WTC11 (cell line): ENCODE data around the gene FDXR. TPM values are rescaled to one million over a fixed set of nuclear protein-coding genes. Genes with fewer than 3 reads are reported as not detected.

Source experiments
- ATAC-seq: fragments of 200-7000 bp; cut with Tn5 transposase; 2 replicates; pipeline ENCODE4 v1.10.0; 2021; ENCODE audit warnings: mild to moderate bottlenecking, moderate library complexity
- CTCF ChIA-PET: fragments of 300-600 bp; sonication (Branson Sonifier 250); formaldehyde crosslinking; loops from one replicate; lab custom pipeline; 2021; ENCODE audit warnings: antibody characterized with exemption; lab: Charles Lee
- POLR2A ChIA-PET: fragments of 350-600 bp; sonication (Branson Sonifier 250); formaldehyde crosslinking; loops from one replicate; lab custom pipeline; 2021; ENCODE audit warnings: antibody characterized with exemption; lab: Charles Lee
- DNase-seq: peaks from one replicate; pipeline ENCODE4 v3.0.0; 2021; ENCODE audit warnings: low spot score
- H3K27ac Mint-ChIP-seq: 2 replicates; pipeline ENCODE4 v1.8.0; 2021; ENCODE audit warnings: mixed read lengths
- H3K27me3 Mint-ChIP-seq: 2 replicates; pipeline ENCODE4 v1.8.0; 2021; ENCODE audit warnings: low read depth, mild to moderate bottlenecking, moderate library complexity, mixed read lengths
- H3K36me3 Mint-ChIP-seq: 2 replicates; pipeline ENCODE4 v1.8.0; 2021; ENCODE audit warnings: mixed read lengths
- H3K4me1 Mint-ChIP-seq: 2 replicates; pipeline ENCODE4 v1.8.0; 2022; ENCODE audit warnings: mixed read lengths
- H3K4me3 Mint-ChIP-seq: 2 replicates; pipeline ENCODE4 v1.8.0; 2021; ENCODE audit warnings: mild to moderate bottlenecking, moderate library complexity, mixed read lengths
- H3K9me3 Mint-ChIP-seq: 2 replicates; pipeline ENCODE4 v1.8.0; 2021; ENCODE audit warnings: mixed read lengths
- IRF2 ChIP-seq: sonication (generic); formaldehyde crosslinking; IDR thresholded peaks from 2 replicates; pipeline ENCODE4 v1.8.0; 2022; ENCODE audit warnings: low read depth, missing genetic modification reagents, borderline replicate concordance
- NR2C2 ChIP-seq: sonication (generic); formaldehyde crosslinking; IDR thresholded peaks from 2 replicates; pipeline ENCODE4 v1.8.0; 2022; ENCODE audit warnings: mild to moderate bottlenecking, missing genetic modification reagents
- SP1 ChIP-seq: sonication (generic); formaldehyde crosslinking; conservative IDR thresholded peaks from 2 replicates; pipeline ENCODE4 v1.8.1; 2022; ENCODE audit warnings: missing genetic modification reagents
- TEAD1 ChIP-seq: sonication (generic); formaldehyde crosslinking; IDR thresholded peaks from 2 replicates; pipeline ENCODE4 v1.8.0; 2022; ENCODE audit warnings: mild to moderate bottlenecking, missing genetic modification reagents
- ZNF219 ChIP-seq: sonication (generic); formaldehyde crosslinking; IDR thresholded peaks from 2 replicates; pipeline ENCODE4 v1.8.0; 2023; ENCODE audit warnings: missing genetic modification reagents, mild to moderate bottlenecking, borderline replicate concordance
- ZNF423 ChIP-seq: fragments of 250-450 bp; sonication (Bioruptor Pico); IDR thresholded peaks from 2 replicates; pipeline ENCODE4 v2.1.2; 2022; ENCODE audit warnings: mild to moderate bottlenecking, moderate library complexity
- total RNA-seq: library from RNA; stranded (reverse); gene quantifications from 3 replicates; pipeline ENCODE4 v1.2.3, GENCODE V29; 2021
- TF ChIP-seq, protein P1 (sequence below): sonication (generic); formaldehyde crosslinking; IDR thresholded peaks from 2 replicates; pipeline ENCODE4 v1.8.1; 2023; ENCODE audit warnings: mild to moderate bottlenecking, missing genetic modification reagents
- TF ChIP-seq, protein P2 (sequence below): sonication (generic); formaldehyde crosslinking; IDR thresholded peaks from 2 replicates; pipeline ENCODE4 v1.8.0; 2022; ENCODE audit warnings: mild to moderate bottlenecking, missing genetic modification reagents
- TF ChIP-seq, protein P3 (sequence below): sonication (generic); formaldehyde crosslinking; IDR thresholded peaks from 2 replicates; pipeline ENCODE4 v1.8.0; 2022; ENCODE audit warnings: mild to moderate bottlenecking, missing genetic modification reagents
- TF ChIP-seq, protein P4 (sequence below): sonication (generic); formaldehyde crosslinking; IDR thresholded peaks from 2 replicates; pipeline ENCODE4 v1.8.1; 2023; ENCODE audit warnings: mild to moderate bottlenecking, missing genetic modification reagents, moderate library complexity
- TF ChIP-seq, protein P5 (sequence below): sonication (generic); formaldehyde crosslinking; IDR thresholded peaks from 2 replicates; pipeline ENCODE4 v1.8.1; 2023; ENCODE audit warnings: mild to moderate bottlenecking, missing genetic modification reagents, borderline replicate concordance
- TF ChIP-seq, protein P6 (sequence below): sonication (generic); formaldehyde crosslinking; IDR thresholded peaks from 2 replicates; pipeline ENCODE4 v1.8.0; 2022; ENCODE audit warnings: missing genetic modification reagents
- TF ChIP-seq, protein P7 (sequence below): sonication (generic); formaldehyde crosslinking; IDR thresholded peaks from 2 replicates; pipeline ENCODE4 v1.8.1; 2023; ENCODE audit warnings: mild to moderate bottlenecking, missing genetic modification reagents
- TF ChIP-seq, protein P8 (sequence below): sonication (generic); formaldehyde crosslinking; IDR thresholded peaks from 2 replicates; pipeline ENCODE4 v1.8.0; 2023; ENCODE audit warnings: missing genetic modification reagents
- TF ChIP-seq, protein P9 (sequence below): sonication (generic); formaldehyde crosslinking; conservative IDR thresholded peaks from 2 replicates; pipeline ENCODE4 v1.8.1; 2022; ENCODE audit warnings: mild to moderate bottlenecking, missing genetic modification reagents
- TF ChIP-seq, protein P10 (sequence below): fragments of 200-600 bp; IDR thresholded peaks from 2 replicates; pipeline ENCODE4 v1.8.0; 2022; ENCODE audit warnings: antibody characterized with exemption

Gene FDXR
- total RNA-seq, 1 experiment from 2014 or later = 52.8 TPM

DNA sequence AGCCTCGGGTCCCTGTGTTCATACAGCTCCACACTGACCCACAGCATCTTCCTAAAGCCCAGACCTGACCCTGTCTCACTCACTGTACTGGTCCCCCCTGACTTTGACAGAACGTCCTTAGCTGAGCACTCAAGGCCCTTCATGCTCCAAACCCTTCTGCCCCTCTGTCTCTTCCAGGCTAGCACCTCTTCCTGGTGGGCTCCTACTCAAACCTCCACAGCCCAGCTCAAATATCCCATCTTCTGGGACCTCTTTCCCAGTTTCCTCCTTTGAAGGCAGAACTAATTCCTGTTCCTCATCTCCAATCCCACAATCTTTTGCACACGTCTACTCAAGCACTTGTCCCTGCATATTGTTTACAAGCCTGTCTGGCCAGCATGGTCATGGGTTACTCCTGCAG, 21.9 kb downstream of the FDXR start:
- POLR2A ChIA-PET = no interaction called here
- Mint-ChIP-seq H3K9me3 (no peaks in the 10 kb centered on the region), H3K4me1 (peaks cover 9% of the 10 kb centered on the region), H3K27me3 (peaks cover 85% of the 10 kb centered on the region), H3K4me3 (no peak overlapping the region), H3K36me3 (no peaks in the 10 kb centered on the region), H3K27ac (no peak overlapping the region)
- ATAC-seq = no peak
- no peak for DNase-seq
- TF ChIP-seq, protein P1, sequence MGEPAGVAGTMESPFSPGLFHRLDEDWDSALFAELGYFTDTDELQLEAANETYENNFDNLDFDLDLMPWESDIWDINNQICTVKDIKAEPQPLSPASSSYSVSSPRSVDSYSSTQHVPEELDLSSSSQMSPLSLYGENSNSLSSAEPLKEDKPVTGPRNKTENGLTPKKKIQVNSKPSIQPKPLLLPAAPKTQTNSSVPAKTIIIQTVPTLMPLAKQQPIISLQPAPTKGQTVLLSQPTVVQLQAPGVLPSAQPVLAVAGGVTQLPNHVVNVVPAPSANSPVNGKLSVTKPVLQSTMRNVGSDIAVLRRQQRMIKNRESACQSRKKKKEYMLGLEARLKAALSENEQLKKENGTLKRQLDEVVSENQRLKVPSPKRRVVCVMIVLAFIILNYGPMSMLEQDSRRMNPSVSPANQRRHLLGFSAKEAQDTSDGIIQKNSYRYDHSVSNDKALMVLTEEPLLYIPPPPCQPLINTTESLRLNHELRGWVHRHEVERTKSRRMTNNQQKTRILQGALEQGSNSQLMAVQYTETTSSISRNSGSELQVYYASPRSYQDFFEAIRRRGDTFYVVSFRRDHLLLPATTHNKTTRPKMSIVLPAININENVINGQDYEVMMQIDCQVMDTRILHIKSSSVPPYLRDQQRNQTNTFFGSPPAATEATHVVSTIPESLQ (CRISPR knock-in tag) = no peak
- TF ChIP-seq, protein P2, sequence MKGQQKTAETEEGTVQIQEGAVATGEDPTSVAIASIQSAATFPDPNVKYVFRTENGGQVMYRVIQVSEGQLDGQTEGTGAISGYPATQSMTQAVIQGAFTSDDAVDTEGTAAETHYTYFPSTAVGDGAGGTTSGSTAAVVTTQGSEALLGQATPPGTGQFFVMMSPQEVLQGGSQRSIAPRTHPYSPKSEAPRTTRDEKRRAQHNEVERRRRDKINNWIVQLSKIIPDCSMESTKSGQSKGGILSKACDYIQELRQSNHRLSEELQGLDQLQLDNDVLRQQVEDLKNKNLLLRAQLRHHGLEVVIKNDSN = no peak
- TF ChIP-seq ZNF219 (CRISPR knock-in tag) = no peak
- TF ChIP-seq, protein P3, sequence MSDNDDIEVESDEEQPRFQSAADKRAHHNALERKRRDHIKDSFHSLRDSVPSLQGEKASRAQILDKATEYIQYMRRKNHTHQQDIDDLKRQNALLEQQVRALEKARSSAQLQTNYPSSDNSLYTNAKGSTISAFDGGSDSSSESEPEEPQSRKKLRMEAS (CRISPR knock-in tag) = no peak
- no peak for TF ChIP-seq SP1
- TF ChIP-seq, protein P4, sequence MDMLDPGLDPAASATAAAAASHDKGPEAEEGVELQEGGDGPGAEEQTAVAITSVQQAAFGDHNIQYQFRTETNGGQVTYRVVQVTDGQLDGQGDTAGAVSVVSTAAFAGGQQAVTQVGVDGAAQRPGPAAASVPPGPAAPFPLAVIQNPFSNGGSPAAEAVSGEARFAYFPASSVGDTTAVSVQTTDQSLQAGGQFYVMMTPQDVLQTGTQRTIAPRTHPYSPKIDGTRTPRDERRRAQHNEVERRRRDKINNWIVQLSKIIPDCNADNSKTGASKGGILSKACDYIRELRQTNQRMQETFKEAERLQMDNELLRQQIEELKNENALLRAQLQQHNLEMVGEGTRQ (CRISPR knock-in tag) = no peak
- CTCF ChIA-PET = interaction anchor here (1.4 to 12.3 kb wide), 6 partner anchors 8 to 194 kb away, joined by 5 to 347 read pairs (median 14); partner anchors contain the start of gene GRIN2C

DNA sequence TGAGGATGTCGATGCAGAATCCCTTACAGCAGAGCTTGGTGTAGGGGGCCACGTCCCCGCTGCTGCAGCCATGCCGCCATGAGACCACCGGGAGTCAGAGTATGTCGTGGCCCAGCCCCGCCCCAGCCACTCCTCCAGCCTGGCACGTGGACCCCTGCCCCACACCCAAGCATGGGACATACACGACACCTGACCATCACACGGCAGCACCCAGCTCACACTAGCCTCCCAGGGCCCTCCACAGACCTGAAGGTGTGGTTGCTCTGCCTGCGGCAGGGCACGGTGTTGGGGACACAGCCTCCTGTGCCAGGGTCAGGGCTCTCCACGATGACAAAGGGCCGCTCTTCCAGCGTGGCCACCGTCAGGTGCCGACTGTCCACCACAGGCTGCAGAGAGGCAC, 22.5 kb downstream of the FDXR start:
- POLR2A ChIA-PET = no interaction called here
- H3K36me3 Mint-ChIP-seq = no peaks in the 10 kb centered on the region
- TF ChIP-seq NR2C2 (CRISPR knock-in tag) = no peak
- TF ChIP-seq, protein P5, sequence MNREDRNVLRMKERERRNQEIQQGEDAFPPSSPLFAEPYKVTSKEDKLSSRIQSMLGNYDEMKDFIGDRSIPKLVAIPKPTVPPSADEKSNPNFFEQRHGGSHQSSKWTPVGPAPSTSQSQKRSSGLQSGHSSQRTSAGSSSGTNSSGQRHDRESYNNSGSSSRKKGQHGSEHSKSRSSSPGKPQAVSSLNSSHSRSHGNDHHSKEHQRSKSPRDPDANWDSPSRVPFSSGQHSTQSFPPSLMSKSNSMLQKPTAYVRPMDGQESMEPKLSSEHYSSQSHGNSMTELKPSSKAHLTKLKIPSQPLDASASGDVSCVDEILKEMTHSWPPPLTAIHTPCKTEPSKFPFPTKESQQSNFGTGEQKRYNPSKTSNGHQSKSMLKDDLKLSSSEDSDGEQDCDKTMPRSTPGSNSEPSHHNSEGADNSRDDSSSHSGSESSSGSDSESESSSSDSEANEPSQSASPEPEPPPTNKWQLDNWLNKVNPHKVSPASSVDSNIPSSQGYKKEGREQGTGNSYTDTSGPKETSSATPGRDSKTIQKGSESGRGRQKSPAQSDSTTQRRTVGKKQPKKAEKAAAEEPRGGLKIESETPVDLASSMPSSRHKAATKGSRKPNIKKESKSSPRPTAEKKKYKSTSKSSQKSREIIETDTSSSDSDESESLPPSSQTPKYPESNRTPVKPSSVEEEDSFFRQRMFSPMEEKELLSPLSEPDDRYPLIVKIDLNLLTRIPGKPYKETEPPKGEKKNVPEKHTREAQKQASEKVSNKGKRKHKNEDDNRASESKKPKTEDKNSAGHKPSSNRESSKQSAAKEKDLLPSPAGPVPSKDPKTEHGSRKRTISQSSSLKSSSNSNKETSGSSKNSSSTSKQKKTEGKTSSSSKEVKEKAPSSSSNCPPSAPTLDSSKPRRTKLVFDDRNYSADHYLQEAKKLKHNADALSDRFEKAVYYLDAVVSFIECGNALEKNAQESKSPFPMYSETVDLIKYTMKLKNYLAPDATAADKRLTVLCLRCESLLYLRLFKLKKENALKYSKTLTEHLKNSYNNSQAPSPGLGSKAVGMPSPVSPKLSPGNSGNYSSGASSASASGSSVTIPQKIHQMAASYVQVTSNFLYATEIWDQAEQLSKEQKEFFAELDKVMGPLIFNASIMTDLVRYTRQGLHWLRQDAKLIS = no peak
- TF ChIP-seq IRF2 = no peak
- TF ChIP-seq, protein P6, sequence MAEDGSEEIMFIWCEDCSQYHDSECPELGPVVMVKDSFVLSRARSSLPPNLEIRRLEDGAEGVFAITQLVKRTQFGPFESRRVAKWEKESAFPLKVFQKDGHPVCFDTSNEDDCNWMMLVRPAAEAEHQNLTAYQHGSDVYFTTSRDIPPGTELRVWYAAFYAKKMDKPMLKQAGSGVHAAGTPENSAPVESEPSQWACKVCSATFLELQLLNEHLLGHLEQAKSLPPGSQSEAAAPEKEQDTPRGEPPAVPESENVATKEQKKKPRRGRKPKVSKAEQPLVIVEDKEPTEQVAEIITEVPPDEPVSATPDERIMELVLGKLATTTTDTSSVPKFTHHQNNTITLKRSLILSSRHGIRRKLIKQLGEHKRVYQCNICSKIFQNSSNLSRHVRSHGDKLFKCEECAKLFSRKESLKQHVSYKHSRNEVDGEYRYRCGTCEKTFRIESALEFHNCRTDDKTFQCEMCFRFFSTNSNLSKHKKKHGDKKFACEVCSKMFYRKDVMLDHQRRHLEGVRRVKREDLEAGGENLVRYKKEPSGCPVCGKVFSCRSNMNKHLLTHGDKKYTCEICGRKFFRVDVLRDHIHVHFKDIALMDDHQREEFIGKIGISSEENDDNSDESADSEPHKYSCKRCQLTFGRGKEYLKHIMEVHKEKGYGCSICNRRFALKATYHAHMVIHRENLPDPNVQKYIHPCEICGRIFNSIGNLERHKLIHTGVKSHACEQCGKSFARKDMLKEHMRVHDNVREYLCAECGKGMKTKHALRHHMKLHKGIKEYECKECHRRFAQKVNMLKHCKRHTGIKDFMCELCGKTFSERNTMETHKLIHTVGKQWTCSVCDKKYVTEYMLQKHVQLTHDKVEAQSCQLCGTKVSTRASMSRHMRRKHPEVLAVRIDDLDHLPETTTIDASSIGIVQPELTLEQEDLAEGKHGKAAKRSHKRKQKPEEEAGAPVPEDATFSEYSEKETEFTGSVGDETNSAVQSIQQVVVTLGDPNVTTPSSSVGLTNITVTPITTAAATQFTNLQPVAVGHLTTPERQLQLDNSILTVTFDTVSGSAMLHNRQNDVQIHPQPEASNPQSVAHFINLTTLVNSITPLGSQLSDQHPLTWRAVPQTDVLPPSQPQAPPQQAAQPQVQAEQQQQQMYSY (CRISPR knock-in tag) = no peak
- TF ChIP-seq, protein P7, sequence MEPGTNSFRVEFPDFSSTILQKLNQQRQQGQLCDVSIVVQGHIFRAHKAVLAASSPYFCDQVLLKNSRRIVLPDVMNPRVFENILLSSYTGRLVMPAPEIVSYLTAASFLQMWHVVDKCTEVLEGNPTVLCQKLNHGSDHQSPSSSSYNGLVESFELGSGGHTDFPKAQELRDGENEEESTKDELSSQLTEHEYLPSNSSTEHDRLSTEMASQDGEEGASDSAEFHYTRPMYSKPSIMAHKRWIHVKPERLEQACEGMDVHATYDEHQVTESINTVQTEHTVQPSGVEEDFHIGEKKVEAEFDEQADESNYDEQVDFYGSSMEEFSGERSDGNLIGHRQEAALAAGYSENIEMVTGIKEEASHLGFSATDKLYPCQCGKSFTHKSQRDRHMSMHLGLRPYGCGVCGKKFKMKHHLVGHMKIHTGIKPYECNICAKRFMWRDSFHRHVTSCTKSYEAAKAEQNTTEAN (CRISPR knock-in tag) = no peak
- TF ChIP-seq, protein P8, sequence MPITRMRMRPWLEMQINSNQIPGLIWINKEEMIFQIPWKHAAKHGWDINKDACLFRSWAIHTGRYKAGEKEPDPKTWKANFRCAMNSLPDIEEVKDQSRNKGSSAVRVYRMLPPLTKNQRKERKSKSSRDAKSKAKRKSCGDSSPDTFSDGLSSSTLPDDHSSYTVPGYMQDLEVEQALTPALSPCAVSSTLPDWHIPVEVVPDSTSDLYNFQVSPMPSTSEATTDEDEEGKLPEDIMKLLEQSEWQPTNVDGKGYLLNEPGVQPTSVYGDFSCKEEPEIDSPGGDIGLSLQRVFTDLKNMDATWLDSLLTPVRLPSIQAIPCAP = no peak
- no peak for TF ChIP-seq TEAD1 (CRISPR knock-in tag)
- TF ChIP-seq, protein P9, sequence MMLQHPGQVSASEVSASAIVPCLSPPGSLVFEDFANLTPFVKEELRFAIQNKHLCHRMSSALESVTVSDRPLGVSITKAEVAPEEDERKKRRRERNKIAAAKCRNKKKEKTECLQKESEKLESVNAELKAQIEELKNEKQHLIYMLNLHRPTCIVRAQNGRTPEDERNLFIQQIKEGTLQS (CRISPR knock-in tag) = no peak
- TF ChIP-seq ZNF423 (CRISPR knock-in tag) = no peak
- TF ChIP-seq, protein P10, sequence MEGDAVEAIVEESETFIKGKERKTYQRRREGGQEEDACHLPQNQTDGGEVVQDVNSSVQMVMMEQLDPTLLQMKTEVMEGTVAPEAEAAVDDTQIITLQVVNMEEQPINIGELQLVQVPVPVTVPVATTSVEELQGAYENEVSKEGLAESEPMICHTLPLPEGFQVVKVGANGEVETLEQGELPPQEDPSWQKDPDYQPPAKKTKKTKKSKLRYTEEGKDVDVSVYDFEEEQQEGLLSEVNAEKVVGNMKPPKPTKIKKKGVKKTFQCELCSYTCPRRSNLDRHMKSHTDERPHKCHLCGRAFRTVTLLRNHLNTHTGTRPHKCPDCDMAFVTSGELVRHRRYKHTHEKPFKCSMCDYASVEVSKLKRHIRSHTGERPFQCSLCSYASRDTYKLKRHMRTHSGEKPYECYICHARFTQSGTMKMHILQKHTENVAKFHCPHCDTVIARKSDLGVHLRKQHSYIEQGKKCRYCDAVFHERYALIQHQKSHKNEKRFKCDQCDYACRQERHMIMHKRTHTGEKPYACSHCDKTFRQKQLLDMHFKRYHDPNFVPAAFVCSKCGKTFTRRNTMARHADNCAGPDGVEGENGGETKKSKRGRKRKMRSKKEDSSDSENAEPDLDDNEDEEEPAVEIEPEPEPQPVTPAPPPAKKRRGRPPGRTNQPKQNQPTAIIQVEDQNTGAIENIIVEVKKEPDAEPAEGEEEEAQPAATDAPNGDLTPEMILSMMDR = no peak

More for the DNA sequence above, 22.5 kb downstream of the FDXR start:
- DNase-seq = no peak
- CTCF ChIA-PET = interaction anchor here (0.7 to 12.3 kb wide), 6 partner anchors 7 to 193 kb away, joined by 4 to 347 read pairs (median 8); partner anchors contain the start of gene GRIN2C
- peaks cover 85% of the 10 kb centered on the region for H3K27me3 Mint-ChIP-seq
- no peaks in the 10 kb centered on the region for H3K9me3 Mint-ChIP-seq
- H3K27ac Mint-ChIP-seq = no peak overlapping the region
- H3K4me3 Mint-ChIP-seq = no peak overlapping the region
- H3K4me1 Mint-ChIP-seq = peaks cover 9% of the 10 kb centered on the region
- no peak for ATAC-seq
